DND-41 (cell line): ENCODE results near the gene PLCB4.

Experiments
- ATAC-seq: fragments of 200-7000 bp; cut with Tn5 transposase; 3 replicates; pipeline ENCODE4 v1.9.1; 2021; ENCODE audit warnings: low read depth; ENCODE audit not compliant: insufficient read depth
- DNase-seq: peaks from one replicate; pipeline ENCODE4 v3.0.0-alpha.2; 2020
- H2AFZ ChIP-seq: 2 replicates; pipeline ENCODE4 v1.6.0; 2012; ENCODE audit warnings: low read depth, low read length
- H3K27ac ChIP-seq: 2 replicates; pipeline ENCODE4 v1.5.1; 2012; ENCODE audit warnings: low read length, inconsistent platforms
- H3K27me3 ChIP-seq: fragments of 200-600 bp; sonication (generic); 2 replicates; pipeline ENCODE4 v1.6.0; 2012; ENCODE audit warnings: low read length, mild to moderate bottlenecking, inconsistent platforms; ENCODE audit not compliant: insufficient read depth, poor library complexity
- H3K36me3 ChIP-seq: 2 replicates; pipeline ENCODE4 v1.5.1; 2012; ENCODE audit warnings: low read length, inconsistent platforms; ENCODE audit not compliant: insufficient read depth
- H3K4me1 ChIP-seq: 2 replicates; pipeline ENCODE4 v1.5.1; 2012; ENCODE audit warnings: mild to moderate bottlenecking, low read length; ENCODE audit not compliant: insufficient read depth
- H3K4me2 ChIP-seq: 2 replicates; pipeline ENCODE4 v1.6.0; 2012; ENCODE audit warnings: mild to moderate bottlenecking, moderate library complexity, low read length, inconsistent platforms; ENCODE audit not compliant: insufficient read depth
- H3K4me3 ChIP-seq, 2 experiments: fragments of 200-600 bp in 1 of 2; shearing (Covaris generic) in 1 of 2; 2 replicates each; pipeline ENCODE4 v1.5.1; 2012 to 2016; ENCODE audit warnings: inconsistent platforms in 2 of 2, low read length in 2 of 2, mild to moderate bottlenecking in 2 of 2, low read depth in 1 of 2, moderate library complexity in 1 of 2
- H3K79me2 ChIP-seq: 2 replicates; pipeline ENCODE4 v1.6.0; 2012; ENCODE audit warnings: low read length, inconsistent platforms; ENCODE audit not compliant: insufficient read depth
- H3K9ac ChIP-seq: 2 replicates; pipeline ENCODE4 v1.6.0; 2012; ENCODE audit warnings: low read depth, mild to moderate bottlenecking, inconsistent platforms, low read length, moderate library complexity
- H3K9me3 ChIP-seq: 2 replicates; pipeline ENCODE4 v1.5.1; 2012; ENCODE audit warnings: low read length, moderate library complexity, mild to moderate bottlenecking, inconsistent platforms; ENCODE audit not compliant: insufficient read depth, severe bottlenecking
- H4K20me1 ChIP-seq: 2 replicates; pipeline ENCODE4 v1.6.0; 2012; ENCODE audit warnings: low read length; ENCODE audit not compliant: insufficient read depth
- EZH2 ChIP-seq: IDR thresholded peaks from 3 replicates; pipeline ENCODE4 v1.6.1; 2012; ENCODE audit warnings: borderline replicate concordance, low read depth, mild to moderate bottlenecking, moderate library complexity, low read length, inconsistent platforms; ENCODE audit not compliant: severe bottlenecking
- TF ChIP-seq, protein P1 (sequence below): IDR thresholded peaks from 2 replicates; pipeline ENCODE4 v1.5.1; 2012; ENCODE audit warnings: borderline replicate concordance, low read length, moderate library complexity, mild to moderate bottlenecking; ENCODE audit not compliant: poor library complexity, severe bottlenecking; ENCODE audit errors: extremely low read depth

The PLCB4 gene

DNA sequence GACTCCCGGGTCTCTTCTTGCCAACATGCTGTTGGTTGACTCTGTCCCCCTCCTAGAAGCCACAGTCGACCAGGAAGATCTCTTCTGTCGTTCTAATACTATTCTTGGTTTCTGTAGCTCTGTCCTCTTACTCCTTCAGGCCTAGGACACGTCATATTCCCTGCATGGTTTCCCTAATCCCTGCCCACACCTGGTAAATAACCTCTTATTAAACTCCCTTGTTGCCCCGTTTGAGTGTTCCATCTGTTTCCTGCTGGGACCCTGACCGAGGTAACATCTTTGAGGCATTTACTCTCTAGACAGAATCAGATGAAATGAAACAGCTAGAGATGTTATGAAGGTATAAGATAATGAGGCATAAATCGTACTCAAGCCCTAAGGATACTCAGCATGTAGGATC, 68.1 kb downstream of the PLCB4 start:
- H4K20me1 ChIP-seq: no peaks in the 10 kb centered on the region
- H2AFZ ChIP-seq: no peak overlapping the region
- no peak for ATAC-seq
- H3K9me3 ChIP-seq: no peaks in the 10 kb centered on the region
- H3K9ac ChIP-seq: no peak overlapping the region
- no peaks in the 10 kb centered on the region for H3K4me1 ChIP-seq
- no peaks in the 10 kb centered on the region for H3K27me3 ChIP-seq
- no peaks in the 10 kb centered on the region for H3K36me3 ChIP-seq
- H3K4me3 ChIP-seq: no peak overlapping the region
- H3K4me2 ChIP-seq: no peak overlapping the region
- H3K79me2 ChIP-seq: no peaks in the 10 kb centered on the region
- no peak overlapping the region for H3K27ac ChIP-seq
- no peak for DNase-seq
- TF ChIP-seq EZH2: no peak
- TF ChIP-seq, protein P1, sequence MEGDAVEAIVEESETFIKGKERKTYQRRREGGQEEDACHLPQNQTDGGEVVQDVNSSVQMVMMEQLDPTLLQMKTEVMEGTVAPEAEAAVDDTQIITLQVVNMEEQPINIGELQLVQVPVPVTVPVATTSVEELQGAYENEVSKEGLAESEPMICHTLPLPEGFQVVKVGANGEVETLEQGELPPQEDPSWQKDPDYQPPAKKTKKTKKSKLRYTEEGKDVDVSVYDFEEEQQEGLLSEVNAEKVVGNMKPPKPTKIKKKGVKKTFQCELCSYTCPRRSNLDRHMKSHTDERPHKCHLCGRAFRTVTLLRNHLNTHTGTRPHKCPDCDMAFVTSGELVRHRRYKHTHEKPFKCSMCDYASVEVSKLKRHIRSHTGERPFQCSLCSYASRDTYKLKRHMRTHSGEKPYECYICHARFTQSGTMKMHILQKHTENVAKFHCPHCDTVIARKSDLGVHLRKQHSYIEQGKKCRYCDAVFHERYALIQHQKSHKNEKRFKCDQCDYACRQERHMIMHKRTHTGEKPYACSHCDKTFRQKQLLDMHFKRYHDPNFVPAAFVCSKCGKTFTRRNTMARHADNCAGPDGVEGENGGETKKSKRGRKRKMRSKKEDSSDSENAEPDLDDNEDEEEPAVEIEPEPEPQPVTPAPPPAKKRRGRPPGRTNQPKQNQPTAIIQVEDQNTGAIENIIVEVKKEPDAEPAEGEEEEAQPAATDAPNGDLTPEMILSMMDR: no peak

DNA sequence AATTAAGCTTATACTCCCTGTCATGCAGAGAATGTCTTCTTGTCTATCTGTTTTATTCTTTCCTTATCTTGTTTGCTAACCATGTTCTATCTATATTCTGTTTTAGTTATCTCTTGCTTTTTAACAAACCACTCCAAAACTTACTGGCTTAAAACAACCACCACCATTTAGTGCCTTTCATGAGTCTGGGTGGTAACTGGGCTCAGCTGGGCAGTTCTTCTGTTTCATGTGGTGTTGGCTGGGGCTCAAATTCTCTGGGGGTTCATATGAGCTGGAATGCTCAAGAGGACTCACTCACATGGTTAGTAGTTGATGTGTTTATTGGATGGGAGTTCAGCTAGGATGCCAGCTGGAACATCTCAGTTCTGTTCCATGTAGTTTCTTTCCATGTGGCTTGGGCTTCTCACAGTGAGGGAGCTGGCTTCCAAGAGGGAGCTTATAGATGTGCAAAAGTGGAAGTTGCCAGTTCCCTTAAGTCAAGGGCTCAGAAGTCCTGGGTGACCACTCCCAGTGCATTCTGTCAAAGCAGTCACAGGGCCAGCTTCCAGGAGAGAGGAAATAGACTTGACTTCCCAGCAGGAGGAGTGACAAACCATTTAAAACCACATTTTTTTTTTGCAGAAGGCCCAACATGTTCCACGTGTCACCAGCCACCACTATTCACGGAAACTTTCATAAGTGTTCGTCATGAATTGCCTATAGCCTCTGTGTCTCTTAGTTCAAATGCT, 70.4 kb downstream of the PLCB4 start:
- DNase-seq (no peak), ATAC-seq (no peak)
- Histone ChIP-seq H3K27ac (no peak overlapping the region), H3K79me2 (no peaks in the 10 kb centered on the region), H3K36me3 (no peaks in the 10 kb centered on the region), H3K4me3 (no peak overlapping the region), H3K4me1 (peaks cover 5% of the 10 kb centered on the region), H2AFZ (no peak overlapping the region), H3K27me3 (no peaks in the 10 kb centered on the region), H4K20me1 (no peaks in the 10 kb centered on the region), H3K9me3 (no peaks in the 10 kb centered on the region), H3K9ac (no peak overlapping the region), H3K4me2 (no peak overlapping the region)
- no peak for TF ChIP-seq EZH2
- TF ChIP-seq, protein P1: no peak

DNA sequence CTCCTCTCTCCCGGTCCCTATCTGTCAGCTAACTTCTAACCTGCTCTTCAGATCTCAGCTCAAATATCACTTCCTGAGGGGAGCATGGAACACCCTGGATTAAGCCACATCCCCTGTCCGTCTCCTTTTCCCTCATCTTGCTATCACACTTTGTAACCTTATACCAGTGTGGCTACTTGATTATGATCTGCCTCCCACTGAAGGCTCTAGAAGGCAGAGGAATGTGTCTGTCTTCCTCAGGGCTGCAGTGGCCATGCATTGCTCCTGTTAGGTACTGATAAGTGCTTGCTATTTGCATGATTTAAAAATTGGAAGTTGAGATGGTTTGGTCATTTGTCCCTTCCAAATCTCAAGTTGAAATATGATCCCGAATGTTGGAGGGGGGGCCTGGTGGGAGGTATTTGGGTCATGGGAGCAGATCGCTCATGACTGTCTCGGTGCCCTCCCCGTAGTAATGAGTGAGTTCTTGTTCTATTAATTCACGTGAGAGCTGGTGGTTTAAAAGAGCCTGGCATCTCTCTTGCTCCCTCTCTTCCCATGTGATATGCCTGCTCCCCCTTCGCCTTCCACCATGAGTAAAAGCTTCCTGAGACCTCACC, 71.4 kb downstream of the PLCB4 start:
- Histone ChIP-seq H3K27ac (no peak overlapping the region), H3K9ac (no peak overlapping the region), H4K20me1 (no peaks in the 10 kb centered on the region), H3K36me3 (no peaks in the 10 kb centered on the region), H3K4me2 (no peak overlapping the region), H3K4me1 (peaks cover 14% of the 10 kb centered on the region), H2AFZ (no peak overlapping the region), H3K9me3 (no peaks in the 10 kb centered on the region), H3K27me3 (no peaks in the 10 kb centered on the region), H3K79me2 (no peaks in the 10 kb centered on the region), H3K4me3 (no peak overlapping the region)
- no peak for DNase-seq
- ATAC-seq: no peak
- no peak for TF ChIP-seq EZH2
- TF ChIP-seq, protein P1: no peak
